Measurements from ENCODE around the gene CACTIN.
"Not testable (repeated sequence)": the region's sequence is repeated elsewhere in the genome, so short reads cannot be mapped to it uniquely, and the experiment has no call there.

The CACTIN gene

DNA sequence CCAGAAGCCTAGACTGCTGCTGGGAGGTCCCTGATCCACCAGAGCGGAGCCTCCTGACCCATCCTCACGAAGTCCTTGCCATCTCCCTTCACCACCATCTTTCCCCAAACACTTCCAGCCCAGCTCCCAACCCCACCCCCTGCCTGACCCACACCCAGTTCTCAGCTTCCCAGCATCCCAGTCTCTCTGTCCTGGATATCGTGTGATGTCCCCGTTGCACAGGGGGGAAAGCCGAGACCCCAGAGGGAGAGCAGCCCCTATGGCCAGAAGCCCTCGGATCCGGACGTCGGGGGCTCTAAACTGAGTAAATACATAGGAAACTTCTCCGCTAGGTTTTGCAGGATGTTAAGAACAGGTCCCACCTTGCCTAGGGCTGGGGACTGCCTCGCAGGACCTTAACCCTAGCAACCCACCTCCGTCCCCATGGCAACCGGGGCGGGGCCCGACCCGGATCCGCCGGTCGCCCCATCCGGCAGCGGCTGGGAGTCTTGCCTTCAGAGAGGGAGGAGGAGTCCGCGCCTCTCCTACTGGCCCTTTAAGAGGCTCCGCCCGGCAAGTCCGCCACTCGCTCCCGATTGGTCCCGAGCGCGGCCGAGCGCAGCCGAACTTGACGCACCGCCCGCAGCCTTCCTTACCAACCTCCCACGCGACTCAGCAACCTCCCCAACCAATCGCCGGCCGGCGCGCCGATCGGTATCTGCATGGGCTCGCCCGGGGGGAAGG lies 54.3 kb downstream of the CACTIN start:
- peak; percentile 99 for DNase-seq (ENCODE audit: low read depth, low spot score)
- Histone ChIP-seq H3K4me3 (ENCODE audit: insufficient read length, low read depth) (no peak overlapping the region), H3K9ac (ENCODE audit: insufficient read length, low read depth) (no peak overlapping the region), H3K4me1 (ENCODE audit: insufficient read depth, insufficient read length) (peaks cover 17% of the 10 kb centered on the region), H3K36me3 (ENCODE audit: insufficient read depth, insufficient read length, low read length) (peaks cover 24% of the 10 kb centered on the region), H3K9me3 (ENCODE audit: insufficient read depth, low read length) (no peaks in the 10 kb centered on the region), H3K27me3 (ENCODE audit: insufficient read depth, insufficient read length) (no peaks in the 10 kb centered on the region)
- TF ChIP-seq YY1 (IDR thresholded peaks at IDR 0.05; ENCODE audit: insufficient read depth, insufficient read length) (no peak), SUZ12 (IDR thresholded peaks at IDR 0.05; ENCODE audit: extremely low read depth, insufficient read depth, insufficient read length) (no peak), ZNF274 (IDR thresholded peaks at IDR 0.05; ENCODE audit: low read depth, low read length) (no peak)

DNA sequence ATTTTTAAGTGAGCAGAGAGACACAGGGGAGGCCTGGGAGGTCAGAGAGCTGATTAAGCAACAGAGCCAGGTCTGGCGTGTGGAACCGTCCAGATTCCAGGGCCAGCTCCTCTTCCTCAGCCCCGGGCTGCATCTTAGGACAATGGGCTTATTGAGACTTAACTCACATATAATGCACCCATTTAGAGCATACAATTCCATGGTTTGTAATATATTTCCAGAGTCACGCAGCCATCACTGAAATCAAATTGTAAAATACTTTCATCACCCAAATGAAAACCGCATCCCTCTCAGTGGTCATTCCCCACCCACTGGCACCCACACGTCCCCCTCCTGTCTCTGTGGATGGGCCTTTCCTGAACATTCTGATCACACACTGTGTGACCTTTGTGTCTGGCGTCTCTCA lies 56.0 kb downstream of the CACTIN start:
- no peak for DNase-seq (ENCODE audit: low read depth, low spot score)
- Histone ChIP-seq H3K27me3 (ENCODE audit: insufficient read depth, insufficient read length) (no peaks in the 10 kb centered on the region), H3K4me1 (ENCODE audit: insufficient read depth, insufficient read length) (peaks cover 6% of the 10 kb centered on the region), H3K9me3 (ENCODE audit: insufficient read depth, low read length) (no peaks in the 10 kb centered on the region), H3K9ac (ENCODE audit: insufficient read length, low read depth) (no peak overlapping the region), H3K36me3 (ENCODE audit: insufficient read depth, insufficient read length, low read length) (peaks cover 11% of the 10 kb centered on the region), H3K4me3 (ENCODE audit: insufficient read length, low read depth) (no peak overlapping the region)
- TF ChIP-seq SUZ12 (IDR thresholded peaks at IDR 0.05; ENCODE audit: extremely low read depth, insufficient read depth, insufficient read length) (no peak), ZNF274 (IDR thresholded peaks at IDR 0.05; ENCODE audit: low read depth, low read length) (no peak), YY1 (IDR thresholded peaks at IDR 0.05; ENCODE audit: insufficient read depth, insufficient read length) (no peak)

DNA sequence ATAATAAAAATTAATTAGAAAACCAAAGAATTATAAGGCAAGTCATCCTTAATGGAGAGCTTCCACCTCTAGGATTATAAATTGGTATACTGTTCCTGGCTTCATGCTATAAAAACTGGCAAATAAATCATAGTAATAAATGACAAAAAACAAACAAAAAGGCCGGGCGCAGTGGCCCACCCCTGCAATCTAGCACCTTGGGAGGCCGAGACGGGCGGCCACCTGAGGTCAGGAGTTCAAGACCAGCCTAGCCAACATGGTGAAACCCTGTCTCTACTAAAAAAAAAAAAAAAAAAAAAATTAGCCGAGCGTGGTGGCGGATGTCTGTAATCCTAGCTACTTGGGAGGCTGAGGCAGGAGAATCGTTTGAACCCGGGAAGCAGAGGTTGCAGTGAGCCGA lies 56.5 kb downstream of the CACTIN start:
- H3K4me3 ChIP-seq (ENCODE audit: insufficient read length, low read depth); H3K4me1 ChIP-seq (ENCODE audit: insufficient read depth, insufficient read length); H3K36me3 ChIP-seq (ENCODE audit: insufficient read depth, insufficient read length, low read length); DNase-seq (ENCODE audit: low read depth, low spot score); H3K9me3 ChIP-seq (ENCODE audit: insufficient read depth, low read length); H3K9ac ChIP-seq (ENCODE audit: insufficient read length, low read depth); H3K27me3 ChIP-seq (ENCODE audit: insufficient read depth, insufficient read length): not testable (repeated sequence)

- Histone ChIP-seq H3K9me3 (ENCODE audit: insufficient read depth, low read length) (no peaks in the 10 kb centered on the region), H3K36me3 (ENCODE audit: insufficient read depth, insufficient read length, low read length) (no peaks in the 10 kb centered on the region), H3K4me3 (ENCODE audit: insufficient read length, low read depth) (no peak overlapping the region), H3K4me1 (ENCODE audit: insufficient read depth, insufficient read length) (peaks cover 6% of the 10 kb centered on the region), H3K9ac (ENCODE audit: insufficient read length, low read depth) (no peak overlapping the region), H3K27me3 (ENCODE audit: insufficient read depth, insufficient read length) (no peaks in the 10 kb centered on the region)
- TF ChIP-seq YY1 (IDR thresholded peaks at IDR 0.05; ENCODE audit: insufficient read depth, insufficient read length) (no peak), SUZ12 (IDR thresholded peaks at IDR 0.05; ENCODE audit: extremely low read depth, insufficient read depth, insufficient read length) (no peak), ZNF274 (IDR thresholded peaks at IDR 0.05; ENCODE audit: low read depth, low read length) (no peak)
- no peak for DNase-seq (ENCODE audit: low read depth, low spot score)
Measured at GRCh38 chr19:3565139-3565538, 61.5 kb downstream of the CACTIN start.

DNA sequence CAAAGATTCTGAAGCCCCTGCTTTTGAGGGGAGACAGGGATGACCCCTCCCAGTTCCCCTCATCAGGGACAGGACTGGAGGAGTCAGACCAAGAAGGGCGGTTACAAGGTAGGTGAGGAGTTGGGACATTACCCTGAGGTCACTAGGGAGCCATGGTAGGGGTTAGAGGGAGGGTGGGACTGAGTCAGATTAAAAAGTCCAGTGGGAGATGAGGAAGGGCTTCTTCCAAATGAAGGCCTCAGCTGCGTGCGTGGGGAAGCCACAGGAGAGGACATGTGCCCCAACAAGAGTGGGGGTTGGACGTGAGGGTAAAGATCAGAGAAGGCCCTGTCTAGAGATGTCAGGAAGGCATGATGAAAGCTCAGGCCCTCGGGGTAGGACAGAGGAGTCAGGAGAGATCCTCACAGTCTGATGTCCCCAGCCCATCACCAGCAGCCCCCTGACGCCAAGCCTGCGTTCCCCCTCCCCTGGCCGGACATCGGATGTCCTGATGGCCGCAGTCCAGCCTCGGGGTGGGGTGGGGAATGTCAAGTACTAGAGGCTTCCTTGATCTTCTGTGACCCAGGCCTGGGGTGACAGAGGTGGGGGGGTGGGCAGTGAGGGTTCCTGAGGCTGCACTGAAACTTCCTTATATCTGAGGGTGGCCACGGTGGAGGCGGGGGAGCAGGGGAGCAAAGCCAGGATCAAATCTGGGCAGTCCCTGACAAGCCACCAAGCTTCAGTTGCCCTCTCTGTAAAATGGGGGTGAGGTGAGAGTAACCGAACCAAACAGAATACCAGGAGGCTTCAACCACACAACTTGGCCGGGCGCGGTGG lies 62.7 kb downstream of the CACTIN start:
- H3K9ac ChIP-seq (ENCODE audit: insufficient read length, low read depth) = no peak overlapping the region
- no peaks in the 10 kb centered on the region for H3K9me3 ChIP-seq (ENCODE audit: insufficient read depth, low read length)
- no peaks in the 10 kb centered on the region for H3K36me3 ChIP-seq (ENCODE audit: insufficient read depth, insufficient read length, low read length)
- peaks cover 6% of the 10 kb centered on the region for H3K4me1 ChIP-seq (ENCODE audit: insufficient read depth, insufficient read length)
- H3K4me3 ChIP-seq (ENCODE audit: insufficient read length, low read depth) = no peak overlapping the region
- DNase-seq (ENCODE audit: low read depth, low spot score) = no peak
- H3K27me3 ChIP-seq (ENCODE audit: insufficient read depth, insufficient read length) = no peaks in the 10 kb centered on the region
- TF ChIP-seq SUZ12 (IDR thresholded peaks at IDR 0.05; ENCODE audit: extremely low read depth, insufficient read depth, insufficient read length) (no peak), ZNF274 (IDR thresholded peaks at IDR 0.05; ENCODE audit: low read depth, low read length) (no peak), YY1 (IDR thresholded peaks at IDR 0.05; ENCODE audit: insufficient read depth, insufficient read length) (no peak)
